K562 (cell line): Measurements from ENCODE around the gene PSMG3. TPM values are rescaled to one million over a fixed set of nuclear protein-coding genes. Genes with fewer than 3 reads are reported as not detected.

Experiments
- ATAC-seq: fragments of 200-7000 bp; cut with Tn5 transposase; 3 replicates; pipeline ENCODE4 v1.9.1; 2020; ENCODE audit warnings: moderate library complexity
- BruUV-seq: library from RNA; stranded (reverse); fragments of 400-500 nt; replicated peaks from 2 replicates; lab custom pipeline; 2021; lab: Mats Ljungman, UMichigan
- CTCF ChIA-PET: fragments of 300-600 bp; formaldehyde crosslinking; extraction: SDS; loops from one replicate; lab custom pipeline; 2021; ENCODE audit warnings: low intra/inter-chr PET ratio; lab: Yijun Ruan, JAX
- POLR2A ChIA-PET: fragments of 300-600, 350-650 bp; sonication (Branson Sonifier 250); formaldehyde crosslinking; extraction: SDS; loops from one replicate; lab custom pipeline; 2021; ENCODE audit warnings: antibody characterized with exemption, inconsistent platforms; lab: Yijun Ruan, JAX
- DNase-seq, 4 experiments: peaks; one replicate each; pipeline versions ENCODE4 v3.0.0 to v3.0.0-alpha.2; 2011 to 2018; ENCODE audit warnings: low spot score in 3 of 4, mixed read lengths in 3 of 4; ENCODE audit errors: extremely low read depth in 1 of 4
- FAIRE-seq: peaks from 2 replicates; lab custom pipeline; 2011; peaks lifted over from hg19 to GRCh38; lab: Jason Lieb, UNC
- H2AFZ ChIP-seq: 2 replicates; pipeline ENCODE4 v1.6.0; 2011; ENCODE audit warnings: low read depth, low read length, control low read depth, inconsistent platforms
- H3K27ac ChIP-seq: fragments of 200-600 bp; 3 replicates; pipeline ENCODE4 v1.8.0; 2011; ENCODE audit warnings: low read depth, mild to moderate bottlenecking, control low read depth, inconsistent platforms, low read length, moderate library complexity, mixed read lengths; ENCODE audit errors: extremely low read depth
- H3K27me3 ChIP-seq, 2 experiments: fragments of 300-600 bp in 1 of 2; 2 replicates in 1 of 2; 3 replicates in 1 of 2; pipeline versions ENCODE4 v1.6.0 to v1.8.0; 2011; ENCODE audit warnings: inconsistent platforms in 2 of 2, low read length in 2 of 2, mild to moderate bottlenecking in 1 of 2, mixed read lengths in 1 of 2, moderate library complexity in 1 of 2; ENCODE audit not compliant: control insufficient read depth in 2 of 2, insufficient read depth in 2 of 2
- H3K36me3 ChIP-seq: fragments of 300-600 bp; 3 replicates; pipeline ENCODE4 v1.8.0; 2011; ENCODE audit warnings: mild to moderate bottlenecking, low read length, inconsistent platforms; ENCODE audit not compliant: control insufficient read depth, insufficient read depth
- H3K4me1 ChIP-seq, 2 experiments: fragments of 200-600 bp in 1 of 2; replicated peaks in 1 of 2; 2 replicates in 1 of 2; 3 replicates in 1 of 2; pipeline versions ENCODE4 v1.5.1 to v1.8.0; 2011; ENCODE audit warnings: inconsistent platforms in 2 of 2, low read length in 2 of 2, mild to moderate bottlenecking in 1 of 2, mixed read lengths in 1 of 2, moderate library complexity in 1 of 2; ENCODE audit not compliant: control insufficient read depth in 2 of 2, insufficient read depth in 2 of 2
- H3K4me2 ChIP-seq: 2 replicates; pipeline ENCODE4 v1.6.1; 2011; ENCODE audit warnings: low read length, control low read depth, inconsistent platforms, mixed read lengths; ENCODE audit not compliant: insufficient read depth
- H3K4me3 ChIP-seq: fragments of 200-600 bp; sonication (generic), shearing (Covaris generic); 2 replicates; pipeline ENCODE4 v1.5.1; 2016; ENCODE audit warnings: control low read depth, inconsistent platforms
- H3K79me2 ChIP-seq: fragments of 200-600 bp; 3 replicates; pipeline ENCODE4 v1.8.0; 2011; ENCODE audit warnings: low read length, inconsistent platforms; ENCODE audit not compliant: control insufficient read depth, insufficient read depth
- H3K9ac ChIP-seq, 2 experiments: 2 replicates each; pipeline versions ENCODE4 v1.6.0 to v1.6.1; 2011; ENCODE audit warnings: low read depth in 2 of 2, low read length in 2 of 2, control low read depth in 1 of 2, inconsistent platforms in 1 of 2, mild to moderate bottlenecking in 1 of 2, mixed read lengths in 1 of 2; ENCODE audit not compliant: insufficient read depth in 1 of 2
- H3K9me1 ChIP-seq: one replicate; pipeline ENCODE4 v1.6.0; 2011; ENCODE audit warnings: inconsistent platforms, mild to moderate bottlenecking, low read length, moderate library complexity; ENCODE audit not compliant: control insufficient read depth, insufficient read depth
- H3K9me3 ChIP-seq: replicated peaks from 2 replicates; pipeline ENCODE4 v1.5.1; 2011; ENCODE audit warnings: low read depth, low read length, inconsistent platforms; ENCODE audit not compliant: control insufficient read depth, insufficient read depth
- H4K20me1 ChIP-seq: replicated peaks from 2 replicates; pipeline ENCODE4 v1.6.1; 2011; ENCODE audit warnings: low read length, inconsistent platforms, mixed read lengths; ENCODE audit not compliant: control insufficient read depth, insufficient read depth
- CBX8 ChIP-seq: fragments of 200-600 bp; sonication (generic); IDR thresholded peaks from 2 replicates; pipeline ENCODE4 v1.6.1; 2012; ENCODE audit warnings: borderline replicate concordance, mixed run types, low read depth, mild to moderate bottlenecking, moderate library complexity, mixed read lengths, low read length, control low read depth, inconsistent platforms; ENCODE audit not compliant: poor library complexity, severe bottlenecking; ENCODE audit errors: extremely low read depth
- ETV1 ChIP-seq: fragments of 450-650 bp; conservative IDR thresholded peaks from 2 replicates; pipeline ENCODE4 v1.6.1; 2016; ENCODE audit warnings: missing genetic modification characterization, control low read depth, low read depth, missing compliant biosample characterization
- GTF2E2 ChIP-seq: fragments of 200-800 bp; sonication (Bioruptor generic); IDR thresholded peaks from 2 replicates; pipeline ENCODE4 v1.6.1; 2016; ENCODE audit warnings: missing genetic modification characterization, missing compliant biosample characterization
- KDM1A ChIP-seq, 2 experiments: fragments of 450-650 bp; IDR thresholded peaks; 2 replicates each; pipeline ENCODE4 v1.6.1; 2016; ENCODE audit warnings: mild to moderate bottlenecking in 2 of 2
- MCM2 ChIP-seq: fragments of 450-650 bp; IDR thresholded peaks from 2 replicates; pipeline ENCODE4 v1.6.1; 2017; ENCODE audit warnings: low read depth, mild to moderate bottlenecking
- MTA2 ChIP-seq: fragments of 450-650 bp; IDR thresholded peaks from 2 replicates; pipeline ENCODE4 v1.6.1; 2016; ENCODE audit warnings: low read depth
- SMARCE1 ChIP-seq: fragments of 450-650 bp; IDR thresholded peaks from 2 replicates; pipeline ENCODE4 v1.7.1; 2016; ENCODE audit warnings: mild to moderate bottlenecking
- USF2 ChIP-seq: sonication (generic); formaldehyde crosslinking; IDR thresholded peaks from 2 replicates; pipeline ENCODE4 v1.5.0; 2020; ENCODE audit warnings: missing genetic modification reagents
- XRCC5 ChIP-seq: fragments of 200-400 bp; formaldehyde crosslinking; IDR thresholded peaks from 2 replicates; pipeline ENCODE4 v1.6.1; 2017; ENCODE audit warnings: low read depth, mild to moderate bottlenecking, low read length
- ZBTB26 ChIP-seq: fragments of 450-650 bp; formaldehyde crosslinking; IDR thresholded peaks from 2 replicates; pipeline ENCODE4 v1.4.0; 2022; ENCODE audit warnings: missing genetic modification characterization
- ZNF146 ChIP-seq: IDR thresholded peaks from one replicate; pipeline ENCODE4 v1.6.1; 2018; ENCODE audit warnings: missing compliant biosample characterization; ENCODE audit not compliant: unreplicated experiment
- ZNF224 ChIP-seq: sonication (generic); formaldehyde crosslinking; IDR thresholded peaks from 2 replicates; pipeline ENCODE4 v1.8.0; 2022; ENCODE audit warnings: mild to moderate bottlenecking, missing genetic modification reagents
- ZSCAN32 ChIP-seq: fragments of 450-650 bp; formaldehyde crosslinking; IDR thresholded peaks from 2 replicates; pipeline ENCODE4 v1.4.0; 2020; ENCODE audit warnings: mild to moderate bottlenecking, moderate library complexity
- WGBS: fragments of 100-300 bp; shearing (Covaris generic); methylation state at CpG from one replicate; pipeline ENCODE4 v1.1.6; 2016; ENCODE audit warnings: low coverage, mixed read lengths; ENCODE audit not compliant: insufficient coverage; ENCODE audit errors: missing lambda C conversion rate; 5-methylcytosine and 5-hydroxymethylcytosine counted together
- in situ Hi-C: fragments of 300-500 bp; cut with MboI; formaldehyde crosslinking; loops from 4 replicates; pipeline ENCODE4 v1.15.0; 2018; ENCODE audit warnings: inconsistent platforms, mixed read lengths
- intact Hi-C: fragments of 100-400 bp; cut with micrococcal nuclease; formaldehyde crosslinking; loops from 2 replicates; pipeline ENCODE4 v1.14.2; 2022
- polyA plus RNA-seq, 8 experiments: library from polyadenylated mRNA; depleted of rRNA in 4 of 8; stranded (reverse) in 5 of 8; unstranded in 3 of 8; fragments of >200 nt; fragmentation: Nextera tagmentation in 2 of 8; fragmentation: Illumina TruSeq in 1 of 8; extraction: Ambion mirVana in 2 of 8; extraction: Trizol in 1 of 8; gene quantifications; 2 replicates each; pipeline versions ENCODE4 v1.2.1 to v1.2.3, GENCODE V29; 2011 to 2014; ENCODE audit warnings: inconsistent platforms in 1 of 8, missing spikeins in 1 of 8
- total RNA-seq, 7 experiments: library from RNA; depleted of rRNA in 6 of 7; stranded (reverse); fragments of >200 nt in 6 of 7; fragmentation: Illumina TruSeq in 2 of 7; extraction: Trizol in 2 of 7; gene quantifications; 2 replicates each; pipeline versions ENCODE4 v1.2.1 to v1.2.3, GENCODE V29; 2011 to 2021; ENCODE audit warnings: low replicate concordance in 1 of 7

PSMG3 gene
- total and polyA plus RNA-seq, 9 of the 15 experiments (the other 6 are each of a cell fraction or from before 2014, with no cell fraction given), result 34.8 to 122 (median 80.1) TPM

- TF ChIP-seq ZBTB26 (CRISPR knock-in tag), result 0 out of 2 replicates have a peak, but pooled peaks have one; percentile 59
- no peak for TF ChIP-seq MTA2
- no peak for TF ChIP-seq MCM2
- no peak for TF ChIP-seq USF2 (CRISPR knock-in tag)
- no peak for TF ChIP-seq ETV1
These were observed 43.5 kb downstream of the PSMG3 start (continued) for GRCh38 chr7:1526271-1526754.

- no peak for ATAC-seq
- Histone ChIP-seq H3K4me2 (no peak overlapping the region), H2AFZ (no peak overlapping the region), H3K27me3 (peaks cover 23 to 34% of the 10 kb centered on the region in 2 experiments; a peak in 4 of 5 replicates), H3K9me3 (no peaks in the 10 kb centered on the region), H4K20me1 (no peaks in the 10 kb centered on the region), H3K27ac (no peak overlapping the region), H3K4me3 (no peak overlapping the region), H3K9ac (no peak overlapping the region), H3K4me1 (peaks cover 0 to 28% of the 10 kb centered on the region in 2 experiments; a peak in 2 of 5 replicates), H3K79me2 (no peaks in the 10 kb centered on the region), H3K9me1 (no peaks in the 10 kb centered on the region), H3K36me3 (no peaks in the 10 kb centered on the region)
- intact Hi-C loops, result no loop called here
- ChIA-PET CTCF (no interaction called here), POLR2A (interaction anchor here (1.3 to 1.6 kb wide), 2 partner anchors 12 to 16 kb away, joined by 5 read pairs; no protein-coding TSS in a partner anchor)
- no peak for FAIRE-seq
- BruUV-seq, result no TSS peak
- 15% methylated on average over 6 of the region's 6 CpGs for WGBS
- DNase-seq, result no peak
- TF ChIP-seq ZNF146 (CRISPR knock-in tag) (peak; percentile 93), CBX8 (no peak), SMARCE1 (no peak), XRCC5 (no peak), GTF2E2 (no peak), ZSCAN32 (CRISPR knock-in tag) (no peak), KDM1A (IDR thresholded peaks at IDR 0.05) (peak in 1 of 2 experiments; percentile 22; a peak in 1 of 4 replicates), ZNF224 (CRISPR knock-in tag) (no peak)
- in situ Hi-C loops, result no loop called here
These were observed 44.4 kb downstream of the PSMG3 start for GRCh38 chr7:1525409-1525808.
